Tibial artery (tissue), 4 donors: ENCODE results near the gene NME1.

Source experiments
- DNase-seq, 2 donors: peaks; one replicate each; pipeline ENCODE4 v3.0.0-alpha.2; 2019
- H3K27ac ChIP-seq, 2 donors: fragments of 200-600 bp; sonication (generic) in 1 of 2; 1 replicate in 1 of 2; 2 replicates in 1 of 2; pipeline ENCODE4 v1.5.1; 2018 to 2019; ENCODE audit warnings: mild to moderate bottlenecking in 1 of 2
- H3K27me3 ChIP-seq, 2 donors: fragments of 200-600 bp; sonication (generic) in 1 of 2; one replicate each; pipeline versions ENCODE4 v1.5.1 to v1.6.0; 2016 to 2019
- H3K36me3 ChIP-seq, 3 donors: fragments of 200-600 bp; sonication (generic) in 2 of 3; one replicate each; pipeline ENCODE4 v1.5.1; 2016 to 2019; ENCODE audit warnings: mild to moderate bottlenecking in 2 of 3
- H3K4me1 ChIP-seq, 4 donors: fragments of 200-600 bp; sonication (generic) in 2 of 4; 1 replicate in 3 of 4; 2 replicates in 1 of 4; pipeline ENCODE4 v1.5.1; 2016 to 2019
- H3K4me3 ChIP-seq, 2 donors: fragments of 200-600 bp; sonication (generic) in 1 of 2; 1 replicate in 1 of 2; 2 replicates in 1 of 2; pipeline ENCODE4 v1.5.1; 2018 to 2019; ENCODE audit warnings: mild to moderate bottlenecking in 2 of 2
- H3K9me3 ChIP-seq, 3 donors: fragments of 200-600 bp; sonication (generic) in 1 of 3; one replicate each; pipeline ENCODE4 v1.5.1; 2016 to 2019
- CTCF ChIP-seq, 2 experiments: fragments of 200-600 bp in 1 of 2; fragments of 450-650 bp in 1 of 2; IDR thresholded peaks; one replicate each; pipeline ENCODE4 v1.5.1; 2017 to 2019; ENCODE audit warnings: antibody characterized with exemption in 2 of 2, mild to moderate bottlenecking in 1 of 2, moderate library complexity in 1 of 2
- intact Hi-C: fragments of 100-400 bp; cut with DNase I; formaldehyde crosslinking; loops from one replicate; pipeline ENCODE4 v1.15.0; 2023; ENCODE audit warnings: low total_unique reads

NME1 gene

DNA sequence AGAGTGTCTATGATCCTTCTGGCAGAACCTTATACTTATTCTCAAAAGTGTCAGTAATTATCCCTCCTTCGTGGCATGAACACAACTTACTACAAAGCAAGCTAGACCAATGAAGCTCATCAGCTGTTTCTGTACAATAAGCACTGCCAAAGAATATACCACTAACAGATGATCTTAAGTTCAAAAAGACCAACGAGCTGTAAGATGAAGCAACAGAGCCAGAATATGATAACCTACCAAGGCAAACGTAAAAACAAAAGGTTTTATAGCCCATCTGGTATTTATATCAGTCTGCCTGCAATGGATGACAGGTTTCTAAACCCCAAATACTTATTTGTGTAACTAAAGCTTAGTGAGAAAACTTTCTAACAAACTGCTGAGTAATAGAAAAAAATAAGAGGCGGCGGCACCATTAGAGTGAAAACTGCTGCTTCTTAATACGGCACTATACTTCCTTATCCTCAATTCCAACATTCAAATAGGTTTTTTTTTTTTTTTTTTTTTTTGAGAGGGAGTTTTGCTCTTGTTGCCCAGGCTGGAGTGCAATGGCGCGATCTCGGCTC is 35.0 kb downstream of the NME1 start:
- H3K36me3 ChIP-seq, result peaks cover 32 to 73% (median 67%) of the 10 kb centered on the region in 3 donors
- H3K4me3 ChIP-seq, result no peak overlapping the region

DNA sequence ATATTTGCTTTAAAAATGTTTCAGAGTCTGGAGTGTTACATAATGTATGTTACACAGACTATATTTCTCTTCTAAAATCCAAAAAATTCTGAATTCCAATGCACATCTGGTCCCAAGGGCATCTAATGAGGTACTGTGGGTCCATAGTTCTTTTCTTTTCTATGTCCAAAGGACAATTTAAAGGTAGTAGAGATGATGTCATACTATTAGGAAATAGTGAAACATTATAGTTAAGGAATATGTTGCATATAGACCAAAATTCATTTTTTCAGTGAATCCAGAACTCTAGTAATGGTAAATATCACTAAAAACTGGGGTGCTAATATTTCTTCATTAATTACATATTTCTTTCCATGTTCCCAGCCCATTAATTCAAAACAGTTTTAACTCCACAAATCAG is 35.8 kb downstream of the NME1 start:
- no peak overlapping the region for H3K4me3 ChIP-seq
- H3K27me3 ChIP-seq, result no peaks in the 10 kb centered on the region
- intact Hi-C loops, result no loop called here
- no peak overlapping the region for H3K27ac ChIP-seq
- no peaks in the 10 kb centered on the region for H3K4me1 ChIP-seq
- TF ChIP-seq CTCF (IDR thresholded peaks at IDR 0.05), result no peak
- DNase-seq, result no peak
- no peaks in the 10 kb centered on the region for H3K9me3 ChIP-seq
- H3K36me3 ChIP-seq, result peaks cover 41 to 73% (median 67%) of the 10 kb centered on the region in 3 donors

More for the DNA sequence above, 35.0 kb downstream of the NME1 start:
- DNase-seq, result no peak
- Histone ChIP-seq H3K9me3 (no peaks in the 10 kb centered on the region), H3K27me3 (no peaks in the 10 kb centered on the region), H3K27ac (no peak overlapping the region), H3K4me1 (no peaks in the 10 kb centered on the region)
- intact Hi-C loops, result no loop called here
- TF ChIP-seq CTCF (IDR thresholded peaks at IDR 0.05), result no peak

- intact Hi-C loops, result no loop called here
- Histone ChIP-seq H3K4me1 (no peaks in the 10 kb centered on the region), H3K9me3 (no peaks in the 10 kb centered on the region), H3K4me3 (no peak overlapping the region), H3K27ac (no peak overlapping the region), H3K27me3 (no peaks in the 10 kb centered on the region), H3K36me3 (peaks cover 44 to 76% (median 64%) of the 10 kb centered on the region in 3 donors)
- TF ChIP-seq CTCF (IDR thresholded peaks at IDR 0.05), result no peak
- DNase-seq, result no peak
These were observed 36.3 kb downstream of the NME1 start for GRCh38 chr17:51189628-51190027.

- H3K4me1 ChIP-seq, result no peaks in the 10 kb centered on the region
- H3K27me3 ChIP-seq, result no peaks in the 10 kb centered on the region
- no peak overlapping the region for H3K27ac ChIP-seq
- no peak for TF ChIP-seq CTCF (IDR thresholded peaks at IDR 0.05)
- intact Hi-C loops, result no loop called here
- peaks cover 57 to 84% (median 70%) of the 10 kb centered on the region in 3 donors for H3K36me3 ChIP-seq
- H3K9me3 ChIP-seq, result no peaks in the 10 kb centered on the region
- no peak overlapping the region for H3K4me3 ChIP-seq
- no peak for DNase-seq
These were observed 38.5 kb downstream of the NME1 start for GRCh38 chr17:51191895-51192294.

DNA sequence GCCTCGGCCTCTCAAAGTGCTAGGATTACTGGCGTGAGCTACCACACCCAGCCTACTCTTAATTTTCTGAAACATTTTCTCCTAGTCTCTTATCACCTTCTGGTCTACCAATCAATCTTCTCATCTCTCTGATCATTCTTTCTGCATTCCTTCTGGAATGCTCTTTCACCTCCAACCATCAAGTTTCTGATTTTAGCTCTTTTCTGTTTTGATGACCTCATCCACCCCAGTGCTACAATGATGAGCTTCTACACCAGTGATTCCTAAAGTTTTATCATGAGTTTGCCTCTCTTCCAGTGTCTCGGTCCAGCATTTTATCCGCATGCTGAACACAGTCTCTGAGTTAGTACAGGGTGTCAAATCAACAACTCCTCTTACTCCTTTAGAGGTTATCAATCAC is 44.4 kb downstream of the NME1 start:
- TF ChIP-seq CTCF (IDR thresholded peaks at IDR 0.05), result no peak
- H3K4me1 ChIP-seq, result no peaks in the 10 kb centered on the region
- no peaks in the 10 kb centered on the region for H3K27me3 ChIP-seq
- no peak for DNase-seq
- no peak overlapping the region for H3K4me3 ChIP-seq
- no peak overlapping the region for H3K27ac ChIP-seq
- peaks cover 70 to 96% (median 85%) of the 10 kb centered on the region in 3 donors for H3K36me3 ChIP-seq
- no peaks in the 10 kb centered on the region for H3K9me3 ChIP-seq
- intact Hi-C loops, result no loop called here

DNA sequence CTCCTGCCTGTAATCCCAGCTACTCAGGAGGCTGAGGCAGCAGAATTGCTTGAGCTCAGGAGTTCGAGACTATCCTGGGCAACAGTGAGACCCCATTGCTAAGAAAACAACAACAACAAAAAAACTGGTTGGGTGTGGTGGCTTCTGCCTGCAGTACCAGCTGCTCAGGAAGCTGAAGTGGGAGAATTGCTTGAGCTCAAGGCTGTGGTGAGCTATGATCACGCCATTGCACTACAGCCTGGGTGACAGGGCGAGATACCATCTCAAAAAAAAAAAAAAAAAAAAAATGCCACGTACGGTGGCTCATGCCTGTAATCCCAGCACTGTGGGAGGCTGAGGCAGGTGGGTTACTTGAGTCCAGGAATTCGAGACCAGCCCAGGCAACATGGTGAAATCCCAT is 46.9 kb downstream of the NME1 start:
- peaks cover 68 to 97% (median 82%) of the 10 kb centered on the region in 3 donors for H3K36me3 ChIP-seq
- no peaks in the 10 kb centered on the region for H3K4me1 ChIP-seq
- no peaks in the 10 kb centered on the region for H3K9me3 ChIP-seq
- intact Hi-C loops, result no loop called here
- no peaks in the 10 kb centered on the region for H3K27me3 ChIP-seq
- no peak for DNase-seq
- no peak for TF ChIP-seq CTCF (IDR thresholded peaks at IDR 0.05)
- no peak overlapping the region for H3K4me3 ChIP-seq
- no peak overlapping the region for H3K27ac ChIP-seq
